Upper lobe of left lung (tissue), 6 donors: ENCODE results near the gene DDX55. TPM values are rescaled to one million over a fixed set of nuclear protein-coding genes. Genes with fewer than 3 reads are reported as not detected.

Experiments
- ATAC-seq, 2 donors: fragments of 200-7000 bp; cut with Tn5 transposase; one replicate each; pipeline ENCODE4 v1.9.1; 2022; ENCODE audit warnings: mild to moderate bottlenecking in 2 of 2, moderate library complexity in 2 of 2; ENCODE audit not compliant: low FRiP score in 2 of 2
- DNase-seq, 2 donors: peaks; one replicate each; pipeline ENCODE4 v3.0.0-alpha.2; 2019 to 2020
- H3K27ac ChIP-seq, 4 donors: fragments of 200-600 bp; sonication (generic); one replicate each; pipeline ENCODE4 v1.5.1; 2016 to 2019
- H3K27me3 ChIP-seq, 4 donors: fragments of 200-600 bp; sonication (generic); one replicate each; pipeline ENCODE4 v1.5.1; 2017 to 2019
- H3K36me3 ChIP-seq, 4 donors: fragments of 200-600 bp; sonication (generic); one replicate each; pipeline ENCODE4 v1.5.1; 2016 to 2019
- H3K4me1 ChIP-seq, 4 donors: fragments of 200-600 bp; sonication (generic); one replicate each; pipeline ENCODE4 v1.5.1; 2018 to 2019
- H3K4me3 ChIP-seq, 4 donors: fragments of 200-600 bp; sonication (generic); one replicate each; pipeline ENCODE4 v1.5.1; 2017 to 2019; ENCODE audit warnings: mild to moderate bottlenecking in 2 of 4, moderate library complexity in 1 of 4
- H3K9me3 ChIP-seq, 4 donors: fragments of 200-600 bp; sonication (generic); one replicate each; pipeline ENCODE4 v1.5.1; 2018 to 2019
- EP300 ChIP-seq, 4 donors: sonication (generic); formaldehyde crosslinking; IDR thresholded peaks; one replicate each; pipeline ENCODE4 v1.5.1; 2017; ENCODE audit warnings: antibody characterized with exemption in 4 of 4, control low read depth in 2 of 4
- POLR2A ChIP-seq, 4 donors: fragments of 450-650 bp; IDR thresholded peaks; one replicate each; pipeline ENCODE4 v1.5.1; 2016 to 2017; ENCODE audit warnings: antibody characterized with exemption in 4 of 4, mild to moderate bottlenecking in 2 of 4
- POLR2AphosphoS5 ChIP-seq, 2 donors: sonication (generic); formaldehyde crosslinking; IDR thresholded peaks; one replicate each; pipeline ENCODE4 v1.5.1; 2017; ENCODE audit warnings: antibody characterized with exemption in 2 of 2
- WGBS, 2 donors: methylation state at CpG; one replicate each; pipeline ENCODE4 v1.1.5; 2017 to 2018; 5-methylcytosine and 5-hydroxymethylcytosine counted together
- total RNA-seq, 6 donors: library from RNA; depleted of rRNA in 4 of 6; stranded (reverse); fragments of >200 nt in 4 of 6; gene quantifications; one replicate each; pipeline versions ENCODE4 v1.1.0 to v1.2.1, GENCODE V29; 2016 to 2021
- TF ChIP-seq, protein P1 (sequence below), 6 experiments: fragments of 450-650 bp in 4 of 6; fragments of 200-600 bp in 2 of 6; sonication (generic) in 2 of 6; IDR thresholded peaks; one replicate each; pipeline ENCODE4 v1.5.1; 2016 to 2019; ENCODE audit warnings: antibody characterized with exemption in 6 of 6
- donor health status: DM: no; HTN: no; CAD: no; lungs with moderate emphysema.
- donor health status: DM: no; HTN: yes; CAD: no; lungs with severe emphysema.

DDX55 gene
- total RNA-seq, 6 donors from 2014 or later, result 18.0 to 57.5 (median 28.4) TPM

DNA sequence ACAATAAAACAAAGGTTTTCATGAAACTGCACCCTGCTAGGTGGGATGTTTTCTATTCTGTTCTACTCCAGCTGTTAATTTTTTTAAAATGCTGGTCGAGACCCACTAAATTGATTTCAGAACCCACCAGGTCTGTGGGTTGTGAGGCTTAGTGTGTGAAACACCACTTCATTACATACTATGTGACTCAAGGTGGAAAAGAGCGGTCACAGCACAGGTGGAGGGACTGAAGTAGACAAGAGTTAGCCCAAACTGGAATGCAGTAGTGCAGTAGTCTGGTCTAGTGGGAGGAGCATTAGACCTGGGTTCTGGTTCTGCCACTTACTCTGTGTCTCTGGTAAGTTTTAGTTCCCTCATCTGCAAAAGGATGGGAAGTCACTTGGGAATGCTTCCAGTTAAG lies 12.2 kb downstream of the DDX55 start:
- no peaks in the 10 kb centered on the region for H3K4me1 ChIP-seq
- no peak for DNase-seq
- ATAC-seq, result no peak
- H3K27ac ChIP-seq, result no peak overlapping the region
- H3K4me3 ChIP-seq, result no peak overlapping the region
- TF ChIP-seq EP300 (IDR thresholded peaks at IDR 0.05) (no peak), POLR2A (IDR thresholded peaks at IDR 0.05) (no peak), POLR2AphosphoS5 (IDR thresholded peaks at IDR 0.05) (no peak)
- TF ChIP-seq, protein P1, sequence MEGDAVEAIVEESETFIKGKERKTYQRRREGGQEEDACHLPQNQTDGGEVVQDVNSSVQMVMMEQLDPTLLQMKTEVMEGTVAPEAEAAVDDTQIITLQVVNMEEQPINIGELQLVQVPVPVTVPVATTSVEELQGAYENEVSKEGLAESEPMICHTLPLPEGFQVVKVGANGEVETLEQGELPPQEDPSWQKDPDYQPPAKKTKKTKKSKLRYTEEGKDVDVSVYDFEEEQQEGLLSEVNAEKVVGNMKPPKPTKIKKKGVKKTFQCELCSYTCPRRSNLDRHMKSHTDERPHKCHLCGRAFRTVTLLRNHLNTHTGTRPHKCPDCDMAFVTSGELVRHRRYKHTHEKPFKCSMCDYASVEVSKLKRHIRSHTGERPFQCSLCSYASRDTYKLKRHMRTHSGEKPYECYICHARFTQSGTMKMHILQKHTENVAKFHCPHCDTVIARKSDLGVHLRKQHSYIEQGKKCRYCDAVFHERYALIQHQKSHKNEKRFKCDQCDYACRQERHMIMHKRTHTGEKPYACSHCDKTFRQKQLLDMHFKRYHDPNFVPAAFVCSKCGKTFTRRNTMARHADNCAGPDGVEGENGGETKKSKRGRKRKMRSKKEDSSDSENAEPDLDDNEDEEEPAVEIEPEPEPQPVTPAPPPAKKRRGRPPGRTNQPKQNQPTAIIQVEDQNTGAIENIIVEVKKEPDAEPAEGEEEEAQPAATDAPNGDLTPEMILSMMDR (IDR thresholded peaks at IDR 0.05), result no peak
- peaks cover 45 to 99% (median 87%) of the 10 kb centered on the region in 4 donors for H3K36me3 ChIP-seq
- WGBS, 2 donors, result 93 to 98% methylated on average over 2 of the region's 2 CpGs
- H3K27me3 ChIP-seq, result no peaks in the 10 kb centered on the region
- no peaks in the 10 kb centered on the region for H3K9me3 ChIP-seq

DNA sequence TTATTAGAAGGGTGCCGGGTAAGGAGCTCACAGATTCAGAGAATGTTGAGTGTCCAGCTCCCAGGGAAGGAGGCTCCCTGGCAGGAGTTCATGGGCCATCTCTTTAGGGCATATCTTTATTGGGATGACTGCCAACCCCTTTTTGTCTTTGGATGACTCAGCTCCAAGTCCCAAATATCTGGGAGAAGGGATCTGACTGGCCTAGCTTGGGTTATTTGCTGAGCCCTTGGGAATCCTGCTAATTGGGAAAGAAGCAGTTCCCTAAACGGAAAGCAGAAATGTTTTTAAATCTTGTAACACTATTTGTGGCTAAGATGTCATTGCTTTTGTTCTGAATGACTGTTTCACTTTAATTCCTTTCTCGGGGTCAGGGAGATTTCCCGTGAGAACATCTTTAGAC lies 12.6 kb downstream of the DDX55 start:
- TF ChIP-seq, protein P1 (IDR thresholded peaks at IDR 0.05), result no peak
- no peak for TF ChIP-seq EP300 (IDR thresholded peaks at IDR 0.05)
- TF ChIP-seq POLR2AphosphoS5 (IDR thresholded peaks at IDR 0.05), result no peak
- no peak for TF ChIP-seq POLR2A (IDR thresholded peaks at IDR 0.05)
- H3K27ac ChIP-seq, result no peak overlapping the region
- H3K9me3 ChIP-seq, result no peaks in the 10 kb centered on the region
- H3K4me1 ChIP-seq, result no peaks in the 10 kb centered on the region
- no peak for DNase-seq
- H3K27me3 ChIP-seq, result no peaks in the 10 kb centered on the region
- ATAC-seq, result no peak
- WGBS, 2 donors, result 83 to 90% methylated on average over 4 of the region's 4 CpGs
- H3K4me3 ChIP-seq, result no peak overlapping the region
- peaks cover 43 to 99% (median 85%) of the 10 kb centered on the region in 4 donors for H3K36me3 ChIP-seq

DNA sequence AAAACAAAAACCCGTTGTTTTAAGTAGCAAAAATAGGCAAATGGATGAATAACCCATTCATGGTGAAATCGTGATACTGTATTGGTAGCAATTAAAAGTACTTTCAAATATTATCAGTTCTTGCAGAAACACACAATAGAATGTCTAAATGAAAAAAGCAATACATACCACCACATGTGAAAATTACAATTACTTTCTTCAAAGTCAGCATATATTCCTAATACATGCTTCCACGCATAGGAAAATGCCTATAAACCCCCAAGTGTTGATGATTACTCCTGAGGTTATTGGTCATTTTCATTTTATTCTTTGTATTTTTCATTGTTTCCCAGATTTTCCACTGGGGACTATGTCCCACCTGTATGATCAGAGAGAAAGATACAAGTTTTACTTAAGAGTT lies 15.2 kb downstream of the DDX55 start:
- H3K27ac ChIP-seq, result no peak overlapping the region
- H3K4me1 ChIP-seq, result no peaks in the 10 kb centered on the region
- no peaks in the 10 kb centered on the region for H3K27me3 ChIP-seq
- TF ChIP-seq POLR2AphosphoS5 (IDR thresholded peaks at IDR 0.05) (no peak), POLR2A (IDR thresholded peaks at IDR 0.05) (no peak), EP300 (IDR thresholded peaks at IDR 0.05) (no peak)
- TF ChIP-seq, protein P1 (IDR thresholded peaks at IDR 0.05), result no peak
- ATAC-seq, result no peak
- no peaks in the 10 kb centered on the region for H3K9me3 ChIP-seq
- no peak overlapping the region for H3K4me3 ChIP-seq
- DNase-seq, result no peak
- peaks cover 38 to 100% (median 82%) of the 10 kb centered on the region in 4 donors for H3K36me3 ChIP-seq
- 94 to 96% methylated on average over 3 of the region's 3 CpGs for whole genome bisulfite sequencing, 2 donors

DNA sequence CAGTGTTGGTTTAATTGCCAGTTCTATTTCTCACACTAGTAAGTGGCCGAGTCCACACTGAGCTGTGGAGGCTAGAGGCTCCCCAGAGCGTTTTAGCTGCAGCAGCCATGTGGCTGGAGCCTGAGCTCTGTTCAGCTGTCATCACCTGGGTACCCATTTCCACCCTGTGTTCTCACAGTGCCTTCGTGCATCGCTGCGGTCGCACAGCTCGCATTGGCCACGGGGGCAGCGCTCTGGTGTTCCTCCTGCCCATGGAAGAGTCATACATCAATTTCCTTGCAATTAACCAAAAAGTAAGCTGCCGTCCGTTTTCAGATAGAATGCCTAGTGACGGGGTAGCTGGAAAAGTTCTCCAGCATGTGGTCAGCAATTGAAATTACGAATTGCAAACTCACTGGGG lies 15.7 kb downstream of the DDX55 start:
- 91 to 92% methylated on average over 13 of the region's 13 CpGs for WGBS, 2 donors
- Histone ChIP-seq H3K9me3 (no peaks in the 10 kb centered on the region), H3K4me1 (no peaks in the 10 kb centered on the region), H3K27me3 (no peaks in the 10 kb centered on the region), H3K36me3 (peaks cover 43 to 100% (median 82%) of the 10 kb centered on the region in 4 donors), H3K27ac (no peak overlapping the region), H3K4me3 (no peak overlapping the region)
- ATAC-seq, result no peak
- peak in 1 of 2 donors; percentile 44 for DNase-seq
- TF ChIP-seq, protein P1 (IDR thresholded peaks at IDR 0.05), result no peak
- TF ChIP-seq POLR2A (IDR thresholded peaks at IDR 0.05) (no peak), EP300 (IDR thresholded peaks at IDR 0.05) (no peak), POLR2AphosphoS5 (IDR thresholded peaks at IDR 0.05) (no peak)

DNA sequence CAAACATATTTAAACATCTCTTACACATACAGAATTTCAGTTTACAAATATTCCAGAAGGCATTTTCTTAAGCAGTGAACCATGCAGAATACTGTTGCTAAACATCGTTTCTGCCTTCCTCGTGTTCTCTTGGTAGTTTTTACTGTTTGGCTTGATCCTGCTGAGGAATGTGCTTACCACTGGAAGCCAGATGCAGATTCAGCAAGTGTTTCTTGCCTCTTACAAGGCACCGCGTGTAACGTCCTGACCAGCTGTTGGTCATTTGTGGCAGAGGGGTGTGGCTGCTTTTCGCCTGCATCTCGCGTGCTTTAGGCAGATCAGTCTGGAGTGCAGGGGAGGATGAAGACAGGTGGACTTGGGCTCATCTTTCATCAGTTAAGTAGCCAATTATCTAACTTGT lies 19.2 kb downstream of the DDX55 start:
- H3K27me3 ChIP-seq, result no peaks in the 10 kb centered on the region
- H3K36me3 ChIP-seq, result peaks cover 53 to 100% (median 80%) of the 10 kb centered on the region in 4 donors
- DNase-seq (no peak), ATAC-seq (no peak)
- 84 to 92% methylated on average over 8 of the region's 8 CpGs for WGBS, 2 donors
- no peak overlapping the region for H3K4me3 ChIP-seq
- no peaks in the 10 kb centered on the region for H3K9me3 ChIP-seq
- no peaks in the 10 kb centered on the region for H3K4me1 ChIP-seq
- TF ChIP-seq, protein P1 (IDR thresholded peaks at IDR 0.05), result no peak
- no peak for TF ChIP-seq POLR2AphosphoS5 (IDR thresholded peaks at IDR 0.05)
- TF ChIP-seq EP300 (IDR thresholded peaks at IDR 0.05), result no peak
- no peak for TF ChIP-seq POLR2A (IDR thresholded peaks at IDR 0.05)
- H3K27ac ChIP-seq, result no peak overlapping the region
